OCI-LY3 (cell line): ENCODE measurements around the gene SLC26A9.
A peak's percentile ranks its signal among the peaks of the same experiment; 100 is the strongest.

Experiments used
- EZH2phosphoT487 ChIP-seq: fragments of 200-600 bp; shearing (Covaris generic); IDR thresholded peaks from 2 replicates; pipeline ENCODE4 v1.6.1; 2018; ENCODE audit warnings: antibody characterized with exemption, mixed run types, low read depth
- TF ChIP-seq, protein P1 (sequence below): fragments of 200-600, 300-600 bp; sonication (generic); IDR thresholded peaks from 2 replicates; pipeline ENCODE4 v1.5.1; 2014; ENCODE audit warnings: antibody characterized with exemption, low read length, low read depth

DNA sequence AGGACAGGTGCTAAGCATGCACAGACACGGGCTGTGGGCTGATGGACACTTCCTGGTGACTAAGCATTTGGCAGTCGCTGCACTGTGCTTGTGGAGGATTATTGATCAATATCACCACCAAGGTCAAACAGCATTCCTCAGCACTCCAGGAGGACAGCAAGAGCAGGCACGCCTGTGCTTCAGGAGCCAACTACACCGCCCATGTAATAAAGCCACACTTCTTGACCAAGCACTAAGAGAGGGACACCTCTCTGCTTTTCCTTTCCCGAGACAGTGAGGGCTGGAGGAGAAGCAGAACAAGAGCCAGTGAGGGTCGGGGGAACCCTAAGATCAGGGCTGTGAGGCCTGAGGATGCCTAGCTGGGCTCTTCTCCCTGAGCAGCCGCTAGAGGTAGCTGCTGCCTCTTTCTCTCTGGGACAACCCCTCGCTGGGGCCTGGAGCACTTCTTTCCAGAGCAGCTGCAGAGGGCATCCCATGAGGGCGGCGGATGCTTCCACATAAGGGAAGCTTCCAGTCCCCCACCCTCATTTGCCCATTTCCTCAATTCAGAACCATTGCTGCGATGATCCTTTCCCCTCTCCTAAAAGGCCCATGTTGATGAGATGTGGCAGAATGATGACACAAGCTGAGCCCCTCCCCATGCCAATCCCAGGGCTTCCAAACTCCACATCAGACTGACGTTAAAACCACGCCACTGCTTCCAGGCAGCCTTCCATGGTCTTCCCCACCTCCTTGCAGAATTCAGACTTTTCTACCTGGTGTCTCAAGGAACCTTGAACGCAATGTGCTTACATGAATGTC, 40.9 kb upstream of the SLC26A9 start:
- TF ChIP-seq, protein P1, sequence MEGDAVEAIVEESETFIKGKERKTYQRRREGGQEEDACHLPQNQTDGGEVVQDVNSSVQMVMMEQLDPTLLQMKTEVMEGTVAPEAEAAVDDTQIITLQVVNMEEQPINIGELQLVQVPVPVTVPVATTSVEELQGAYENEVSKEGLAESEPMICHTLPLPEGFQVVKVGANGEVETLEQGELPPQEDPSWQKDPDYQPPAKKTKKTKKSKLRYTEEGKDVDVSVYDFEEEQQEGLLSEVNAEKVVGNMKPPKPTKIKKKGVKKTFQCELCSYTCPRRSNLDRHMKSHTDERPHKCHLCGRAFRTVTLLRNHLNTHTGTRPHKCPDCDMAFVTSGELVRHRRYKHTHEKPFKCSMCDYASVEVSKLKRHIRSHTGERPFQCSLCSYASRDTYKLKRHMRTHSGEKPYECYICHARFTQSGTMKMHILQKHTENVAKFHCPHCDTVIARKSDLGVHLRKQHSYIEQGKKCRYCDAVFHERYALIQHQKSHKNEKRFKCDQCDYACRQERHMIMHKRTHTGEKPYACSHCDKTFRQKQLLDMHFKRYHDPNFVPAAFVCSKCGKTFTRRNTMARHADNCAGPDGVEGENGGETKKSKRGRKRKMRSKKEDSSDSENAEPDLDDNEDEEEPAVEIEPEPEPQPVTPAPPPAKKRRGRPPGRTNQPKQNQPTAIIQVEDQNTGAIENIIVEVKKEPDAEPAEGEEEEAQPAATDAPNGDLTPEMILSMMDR = peak; percentile 97
- TF ChIP-seq EZH2phosphoT487 = no peak
